Fibroblast of mammary gland (primary cell): ENCODE measurements around the gene ACTG1.

Experiments used
- DNase-seq: peaks from one replicate; pipeline ENCODE4 v3.0.0-alpha.2; 2010; ENCODE audit warnings: low read depth
- H3K4me3 ChIP-seq: 2 replicates; pipeline ENCODE4 v1.5.1; 2011; ENCODE audit warnings: low read depth, mild to moderate bottlenecking, low read length, moderate library complexity; ENCODE audit not compliant: control insufficient read depth
- TF ChIP-seq, protein P1 (sequence below): conservative IDR thresholded peaks from 2 replicates; pipeline ENCODE4 v1.5.1; 2011; ENCODE audit warnings: low read depth, low read length, inconsistent platforms; ENCODE audit not compliant: control insufficient read depth, insufficient read depth

The ACTG1 gene

DNA sequence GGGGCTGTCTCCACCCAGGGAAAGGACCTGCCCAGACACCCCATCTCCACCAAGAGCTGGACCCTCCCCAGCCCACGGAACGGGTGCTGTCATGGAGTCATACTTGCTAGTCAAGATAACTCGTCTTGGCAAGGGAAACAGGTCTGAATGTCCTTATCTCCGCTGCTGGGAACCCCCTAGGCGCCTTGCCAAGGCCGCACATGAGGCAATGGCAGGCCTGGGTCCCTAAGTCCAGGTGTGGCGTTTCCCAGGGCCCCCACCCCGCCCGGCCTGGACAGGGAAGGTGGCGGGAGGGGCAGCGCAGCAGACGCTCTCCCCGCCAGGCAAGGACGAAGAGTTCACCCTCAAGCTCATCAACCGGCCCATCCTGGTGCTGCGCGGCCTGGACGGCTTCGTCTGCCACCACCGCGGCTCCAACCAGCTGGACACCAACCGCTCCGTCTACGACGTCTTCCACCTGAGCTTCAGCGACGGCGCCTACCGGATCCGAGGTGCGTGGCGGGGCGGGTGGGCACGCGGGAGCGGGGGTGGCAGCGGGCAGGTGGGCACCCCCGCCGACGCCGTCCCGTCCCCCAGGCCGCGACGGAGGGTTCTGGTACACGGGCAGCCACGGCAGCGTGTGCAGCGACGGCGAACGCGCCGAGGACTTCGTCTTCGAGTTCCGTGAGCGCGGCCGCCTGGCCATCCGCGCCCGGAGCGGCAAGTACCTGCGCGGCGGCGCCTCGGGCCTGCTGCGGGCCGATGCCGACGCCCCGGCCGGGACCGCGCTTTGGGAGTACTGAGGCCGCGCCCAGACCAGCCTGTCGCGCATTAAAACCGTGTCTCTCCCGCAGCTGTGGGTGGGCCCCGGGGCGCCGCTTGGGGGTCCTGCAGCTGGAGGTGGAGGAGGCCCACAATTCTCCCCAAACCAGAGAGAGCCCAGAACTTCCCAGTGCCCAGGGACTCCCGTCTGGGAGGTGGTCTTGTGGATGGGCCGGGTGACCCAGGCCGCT is 24.0 kb upstream of the ACTG1 start:
- TF ChIP-seq, protein P1, sequence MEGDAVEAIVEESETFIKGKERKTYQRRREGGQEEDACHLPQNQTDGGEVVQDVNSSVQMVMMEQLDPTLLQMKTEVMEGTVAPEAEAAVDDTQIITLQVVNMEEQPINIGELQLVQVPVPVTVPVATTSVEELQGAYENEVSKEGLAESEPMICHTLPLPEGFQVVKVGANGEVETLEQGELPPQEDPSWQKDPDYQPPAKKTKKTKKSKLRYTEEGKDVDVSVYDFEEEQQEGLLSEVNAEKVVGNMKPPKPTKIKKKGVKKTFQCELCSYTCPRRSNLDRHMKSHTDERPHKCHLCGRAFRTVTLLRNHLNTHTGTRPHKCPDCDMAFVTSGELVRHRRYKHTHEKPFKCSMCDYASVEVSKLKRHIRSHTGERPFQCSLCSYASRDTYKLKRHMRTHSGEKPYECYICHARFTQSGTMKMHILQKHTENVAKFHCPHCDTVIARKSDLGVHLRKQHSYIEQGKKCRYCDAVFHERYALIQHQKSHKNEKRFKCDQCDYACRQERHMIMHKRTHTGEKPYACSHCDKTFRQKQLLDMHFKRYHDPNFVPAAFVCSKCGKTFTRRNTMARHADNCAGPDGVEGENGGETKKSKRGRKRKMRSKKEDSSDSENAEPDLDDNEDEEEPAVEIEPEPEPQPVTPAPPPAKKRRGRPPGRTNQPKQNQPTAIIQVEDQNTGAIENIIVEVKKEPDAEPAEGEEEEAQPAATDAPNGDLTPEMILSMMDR = no peak
- DNase-seq = no peak
- no peak overlapping the region for H3K4me3 ChIP-seq

DNA sequence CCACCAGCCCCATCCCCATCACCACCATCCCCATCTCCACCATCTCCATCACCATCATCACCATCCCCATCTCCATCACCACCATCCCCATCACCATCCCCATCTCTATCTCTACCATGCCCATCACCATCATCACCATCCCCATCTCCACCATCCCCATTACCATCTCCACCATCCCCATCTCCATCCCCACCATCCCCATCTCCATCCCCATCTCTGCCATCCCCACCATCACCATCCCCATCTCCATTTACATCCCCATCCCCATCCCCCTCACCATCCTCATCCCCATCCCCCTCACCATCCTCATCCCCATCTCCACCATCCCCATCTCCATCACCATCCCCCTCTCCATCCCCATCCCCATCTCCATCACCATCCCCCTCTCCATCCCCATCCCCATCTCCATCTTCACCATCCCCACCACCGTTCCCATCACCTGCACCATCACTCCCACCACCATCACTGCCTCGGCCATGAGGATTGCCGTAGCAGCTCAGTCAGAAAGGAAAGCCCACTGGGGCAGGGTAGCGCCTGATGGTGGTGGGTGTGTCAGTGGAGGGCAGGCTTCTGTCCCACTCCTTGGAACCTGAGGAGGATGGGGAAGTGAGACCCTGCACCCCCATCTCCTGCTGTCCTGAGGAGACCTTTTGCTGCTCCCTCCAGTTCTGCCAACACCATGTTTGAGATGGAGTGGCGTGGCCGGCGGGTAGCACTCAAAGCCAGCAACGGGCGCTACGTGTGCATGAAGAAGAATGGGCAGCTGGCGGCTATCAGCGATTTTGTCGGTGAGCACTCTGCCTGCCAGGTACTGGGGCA is 23.1 kb upstream of the ACTG1 start:
- TF ChIP-seq, protein P1 = no peak
- no peak for DNase-seq
- H3K4me3 ChIP-seq = no peak overlapping the region

DNA sequence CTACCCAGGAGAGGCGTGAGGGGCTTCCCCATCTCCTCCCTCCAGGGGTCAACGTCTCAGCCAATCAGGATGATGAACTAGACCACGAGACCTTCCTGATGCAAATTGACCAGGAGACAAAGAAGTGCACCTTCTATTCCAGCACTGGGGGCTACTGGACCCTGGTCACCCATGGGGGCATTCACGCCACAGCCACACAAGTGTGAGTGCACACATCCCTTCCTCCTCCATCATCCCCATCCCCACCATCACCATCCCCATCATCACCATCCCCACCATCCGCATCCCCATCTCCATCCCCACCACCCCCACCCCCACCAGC is 22.4 kb upstream of the ACTG1 start:
- DNase-seq = no peak
- H3K4me3 ChIP-seq = no peak overlapping the region
- TF ChIP-seq, protein P1 = no peak

DNA sequence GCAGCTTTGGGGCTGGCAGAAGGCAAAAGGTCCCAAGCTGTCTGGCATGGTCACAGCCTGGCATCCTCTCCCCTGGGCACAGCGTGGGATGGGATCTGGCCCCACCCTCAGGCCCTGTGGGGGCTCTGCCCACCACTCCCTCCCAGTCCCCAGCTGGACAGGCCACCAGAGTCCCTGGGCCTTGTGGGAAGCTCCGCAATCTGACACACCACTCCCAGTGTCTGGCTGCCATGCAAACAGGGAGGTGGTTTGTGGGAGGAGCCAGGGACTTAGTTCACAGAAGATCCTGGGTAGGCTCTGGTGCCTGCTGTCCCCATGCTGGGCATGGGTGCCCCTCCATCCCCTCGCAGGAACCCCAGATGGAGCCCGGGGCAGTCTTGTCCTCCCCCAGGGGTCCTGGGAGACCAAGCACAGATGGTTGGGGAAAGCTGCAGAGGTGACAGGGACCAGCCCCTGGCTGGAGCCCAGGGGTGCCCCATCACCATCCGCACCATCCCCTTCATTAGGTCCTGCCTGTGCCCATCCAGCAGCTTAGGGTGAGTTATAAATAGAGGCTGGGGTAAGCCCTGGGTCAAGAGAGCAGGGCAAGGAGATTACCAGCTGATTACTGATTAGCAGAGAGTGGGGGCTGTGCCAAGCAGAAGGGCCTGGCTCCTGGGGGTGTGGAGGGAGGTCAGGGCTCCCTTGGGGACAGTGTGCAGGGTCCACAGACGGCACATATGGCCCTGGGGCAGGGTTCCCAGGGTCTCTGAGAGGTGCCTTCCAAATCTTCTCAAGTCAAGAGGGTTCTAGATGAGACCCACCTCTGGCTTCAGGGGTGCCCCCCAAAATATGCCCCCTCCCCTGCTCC is 21.8 kb upstream of the ACTG1 start:
- H3K4me3 ChIP-seq = no peak overlapping the region
- no peak for DNase-seq
- TF ChIP-seq, protein P1 = no peak

DNA sequence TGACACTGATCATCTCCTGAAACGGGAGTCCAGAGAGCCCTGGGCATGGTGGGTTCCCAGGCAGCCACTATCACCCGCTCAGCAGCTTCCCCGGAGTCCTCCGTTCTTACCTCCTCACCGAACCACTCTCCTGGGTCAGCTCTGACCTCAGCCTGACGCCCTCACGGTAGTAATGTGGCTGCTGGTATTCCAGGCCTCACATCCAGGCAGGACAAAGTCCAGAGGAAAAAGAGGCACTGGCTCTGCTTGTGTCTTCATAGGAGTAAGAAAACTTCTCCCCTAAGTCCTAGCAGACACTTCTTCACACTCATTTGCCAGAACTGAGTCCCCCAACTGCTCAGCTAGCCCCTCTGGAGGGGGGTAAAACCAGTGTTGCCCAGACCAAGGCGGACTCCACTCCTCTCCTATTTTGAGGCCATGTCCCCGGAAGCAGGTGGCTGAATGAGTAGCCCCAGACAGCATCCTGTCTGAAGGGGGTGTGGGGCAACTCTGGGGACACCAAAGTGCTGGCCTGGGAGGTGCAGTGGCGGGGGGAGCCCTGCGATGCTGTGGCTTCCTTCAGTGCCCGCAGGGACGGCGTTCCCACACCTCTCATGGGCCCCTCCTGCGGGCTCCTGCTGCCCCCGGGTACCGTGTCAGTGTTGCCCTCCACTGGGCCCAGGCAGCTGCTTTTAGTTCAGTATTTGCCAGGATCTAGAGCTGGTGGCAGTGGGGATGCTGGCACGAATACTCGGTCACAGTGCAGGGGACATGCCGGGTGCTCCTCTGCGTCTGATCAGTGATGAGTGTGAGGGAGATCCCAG is 20.9 kb upstream of the ACTG1 start:
- TF ChIP-seq, protein P1 = no peak
- DNase-seq = no peak
- H3K4me3 ChIP-seq = no peak overlapping the region
